ENCODE results near the gene TCF7. TPM values are rescaled to one million over a fixed set of nuclear protein-coding genes. Genes with fewer than 3 reads are reported as not detected.
A peak's percentile ranks its signal among the peaks of the same experiment; 100 is the strongest.
"Not testable (repeated sequence)": the region's sequence is repeated elsewhere in the genome, so short reads cannot be mapped to it uniquely, and the experiment has no call there.

TCF7 gene
- total and polyA plus RNA-seq, 2 donors (not counting 1 experiment from before 2014, with no cell fraction given) = 3.1 to 3.3 TPM

GRCh38 chr5:134148986-134149539, 34.6 kb downstream of the TCF7 start:
- no peak for TF ChIP-seq CTCF (conservative IDR thresholded peaks at IDR 0.05 in 1 of 2, IDR thresholded peaks at IDR 0.05 in 1 of 2; ENCODE audit: low read depth in 1 of 2, low read length in 2 of 2)
- TF ChIP-seq EZH2 (IDR thresholded peaks at IDR 0.05; ENCODE audit: low read length, missing control alignments) = no peak
- Histone ChIP-seq H3K9ac (ENCODE audit: insufficient read depth, low read length) (no peak overlapping the region), H4K20me1 (ENCODE audit: control insufficient read depth, extremely low read depth, insufficient read depth, low read length) (peaks cover under 1% of the 10 kb centered on the region), H3K9me3 (ENCODE audit: control insufficient read depth, insufficient read depth, low read depth, low read length) (no peaks in the 10 kb centered on the region), H3K4me2 (ENCODE audit: extremely low read depth, insufficient read depth, low read length) (no peak overlapping the region), H3K4me3 (replicated peaks in 1 of 4; ENCODE audit: control extremely low read depth in 1 of 4, insufficient read depth in 1 of 4, low read depth in 3 of 4, low read length in 4 of 4) (no peak overlapping the region), H3K36me3 (ENCODE audit: control insufficient read depth, insufficient read depth, low read length) (peaks cover 15% of the 10 kb centered on the region), H3K27ac (ENCODE audit: insufficient read depth, low read length) (no peak overlapping the region), H3K4me1 (ENCODE audit: control insufficient read depth, extremely low read depth, insufficient read depth, low read length) (peaks cover 14% of the 10 kb centered on the region), H3K79me2 (ENCODE audit: control insufficient read depth, insufficient read depth, low read length) (peaks cover 6% of the 10 kb centered on the region), H2AFZ (ENCODE audit: low read length) (no peak overlapping the region), H3K27me3 (ENCODE audit: control insufficient read depth, insufficient read depth, low read length) (no peaks in the 10 kb centered on the region)
- DNase-seq (ENCODE audit: low read depth in 2 of 2) = no peak

GRCh38 chr5:134149571-134150303, 35.3 kb downstream of the TCF7 start:
- peaks cover 14% of the 10 kb centered on the region for H3K4me1 ChIP-seq (ENCODE audit: control insufficient read depth, extremely low read depth, insufficient read depth, low read length)
- peaks cover 6% of the 10 kb centered on the region for H3K79me2 ChIP-seq (ENCODE audit: control insufficient read depth, insufficient read depth, low read length)
- no peak for TF ChIP-seq CTCF (conservative IDR thresholded peaks at IDR 0.05 in 1 of 2, IDR thresholded peaks at IDR 0.05 in 1 of 2; ENCODE audit: low read depth in 1 of 2, low read length in 2 of 2)
- TF ChIP-seq EZH2 (IDR thresholded peaks at IDR 0.05; ENCODE audit: low read length, missing control alignments) = no peak
- no peak overlapping the region for H3K27ac ChIP-seq (ENCODE audit: insufficient read depth, low read length)
- H3K4me3 ChIP-seq (replicated peaks in 1 of 4; ENCODE audit: control extremely low read depth in 1 of 4, insufficient read depth in 1 of 4, low read depth in 3 of 4, low read length in 4 of 4) = no peak overlapping the region
- DNase-seq (ENCODE audit: low read depth in 2 of 2) = peak in 1 of 2 donors; percentile 39
- H3K36me3 ChIP-seq (ENCODE audit: control insufficient read depth, insufficient read depth, low read length) = peaks cover 12% of the 10 kb centered on the region
- no peak overlapping the region for H3K9ac ChIP-seq (ENCODE audit: insufficient read depth, low read length)
- H3K9me3 ChIP-seq (ENCODE audit: control insufficient read depth, insufficient read depth, low read depth, low read length) = no peaks in the 10 kb centered on the region
- no peak overlapping the region for H3K4me2 ChIP-seq (ENCODE audit: extremely low read depth, insufficient read depth, low read length)
- no peaks in the 10 kb centered on the region for H4K20me1 ChIP-seq (ENCODE audit: control insufficient read depth, extremely low read depth, insufficient read depth, low read length)
- H3K27me3 ChIP-seq (ENCODE audit: control insufficient read depth, insufficient read depth, low read length) = no peaks in the 10 kb centered on the region
- no peak overlapping the region for H2AFZ ChIP-seq (ENCODE audit: low read length)

- Histone ChIP-seq H3K27me3 (ENCODE audit: control insufficient read depth, insufficient read depth, low read length) (no peaks in the 10 kb centered on the region), H4K20me1 (ENCODE audit: control insufficient read depth, extremely low read depth, insufficient read depth, low read length) (no peaks in the 10 kb centered on the region), H3K4me2 (ENCODE audit: extremely low read depth, insufficient read depth, low read length) (no peak overlapping the region), H3K9me3 (ENCODE audit: control insufficient read depth, insufficient read depth, low read depth, low read length) (no peaks in the 10 kb centered on the region), H3K4me1 (ENCODE audit: control insufficient read depth, extremely low read depth, insufficient read depth, low read length) (peaks cover 9% of the 10 kb centered on the region), H3K27ac (ENCODE audit: insufficient read depth, low read length) (no peak overlapping the region), H3K4me3 (replicated peaks in 1 of 4; ENCODE audit: control extremely low read depth in 1 of 4, insufficient read depth in 1 of 4, low read depth in 3 of 4, low read length in 4 of 4) (no peak overlapping the region), H3K9ac (ENCODE audit: insufficient read depth, low read length) (no peak overlapping the region), H3K36me3 (ENCODE audit: control insufficient read depth, insufficient read depth, low read length) (peaks cover 8% of the 10 kb centered on the region), H2AFZ (ENCODE audit: low read length) (no peak overlapping the region), H3K79me2 (ENCODE audit: control insufficient read depth, insufficient read depth, low read length) (peaks cover 6% of the 10 kb centered on the region)
- no peak for TF ChIP-seq EZH2 (IDR thresholded peaks at IDR 0.05; ENCODE audit: low read length, missing control alignments)
- TF ChIP-seq CTCF (conservative IDR thresholded peaks at IDR 0.05 in 1 of 2, IDR thresholded peaks at IDR 0.05 in 1 of 2; ENCODE audit: low read depth in 1 of 2, low read length in 2 of 2) = no peak
- no peak for DNase-seq (ENCODE audit: low read depth in 2 of 2)
Measured at GRCh38 chr5:134151723-134152122, 37.2 kb downstream of the TCF7 start.

- not testable (repeated sequence) for H3K79me2 ChIP-seq (ENCODE audit: control insufficient read depth, insufficient read depth, low read length); H3K27ac ChIP-seq (ENCODE audit: insufficient read depth, low read length); H3K4me1 ChIP-seq (ENCODE audit: control insufficient read depth, extremely low read depth, insufficient read depth, low read length); H3K9me3 ChIP-seq (ENCODE audit: control insufficient read depth, insufficient read depth, low read depth, low read length); H3K27me3 ChIP-seq (ENCODE audit: control insufficient read depth, insufficient read depth, low read length); H4K20me1 ChIP-seq (ENCODE audit: control insufficient read depth, extremely low read depth, insufficient read depth, low read length); H3K36me3 ChIP-seq (ENCODE audit: control insufficient read depth, insufficient read depth, low read length); H3K4me2 ChIP-seq (ENCODE audit: extremely low read depth, insufficient read depth, low read length); H3K9ac ChIP-seq (ENCODE audit: insufficient read depth, low read length); H2AFZ ChIP-seq (ENCODE audit: low read length); H3K4me3 ChIP-seq (replicated peaks in 1 of 4; ENCODE audit: control extremely low read depth in 1 of 4, insufficient read depth in 1 of 4, low read depth in 3 of 4, low read length in 4 of 4)
- DNase-seq (ENCODE audit: low read depth in 2 of 2) = peak in 1 of 2 donors; percentile 36
Measured at GRCh38 chr5:134152173-134152832, 37.8 kb downstream of the TCF7 start.

All from fibroblast of lung (primary cell).